GM12878 (cell line): Measurements from ENCODE around the gene ZNF628.

Source experiments
- PAX5 ChIP-seq: IDR thresholded peaks from 2 replicates; pipeline ENCODE4 v1.6.1; 2011; ENCODE audit warnings: low read depth, low read length, borderline replicate concordance
- REST ChIP-seq: IDR thresholded peaks from 2 replicates; pipeline ENCODE4 v1.6.1; 2012; ENCODE audit warnings: mild to moderate bottlenecking, low read depth, low read length
- SMC3 ChIP-seq: IDR thresholded peaks from 2 replicates; pipeline ENCODE4 v1.6.1; 2011; ENCODE audit warnings: low read length, improper control_type of control experiment, borderline replicate concordance
- TAF1 ChIP-seq: IDR thresholded peaks from 2 replicates; pipeline ENCODE4 v1.6.1; 2011; ENCODE audit warnings: mild to moderate bottlenecking, low read depth, low read length, borderline replicate concordance

GRCh38 chr19:55525289-55526101 is 49.1 kb downstream of the ZNF628 start:
- TF ChIP-seq REST = no peak
- TF ChIP-seq TAF1 = no peak
- TF ChIP-seq SMC3 = no peak
- TF ChIP-seq PAX5 = no peak
